Dedifferentiated amniotic fluid mesenchymal stem cell (primary cell): ENCODE measurements around the gene SCN10A.
A peak's percentile ranks its signal among the peaks of the same experiment; 100 is the strongest.

ENCODE experiments used
- DNase-seq: peaks from one replicate; pipeline ENCODE4 v3.0.0-alpha.2; 2016; ENCODE audit errors: extremely low spot score

The SCN10A gene

GRCh38 chr3:38773528-38773927 lies 42.5 kb downstream of the SCN10A start:
- DNase-seq = no peak

GRCh38 chr3:38763569-38763968 lies 52.4 kb downstream of the SCN10A start:
- DNase-seq = no peak

- DNase-seq = no peak
Measured at GRCh38 chr3:38758557-38758956, 57.5 kb downstream of the SCN10A start.

GRCh38 chr3:38757721-38758120 lies 58.3 kb downstream of the SCN10A start:
- DNase-seq = no peak

GRCh38 chr3:38756892-38757291 lies 59.1 kb downstream of the SCN10A start:
- DNase-seq = no peak

- no peak for DNase-seq
Measured at GRCh38 chr3:38755130-38755529, 60.9 kb downstream of the SCN10A start.

- DNase-seq = no peak
Measured at GRCh38 chr3:38746641-38747040, 69.4 kb downstream of the SCN10A start.

- DNase-seq = no peak
Measured at GRCh38 chr3:38743043-38743442, 73.0 kb downstream of the SCN10A start.

- no peak for DNase-seq
Measured at GRCh38 chr3:38742550-38742949, 73.5 kb downstream of the SCN10A start.

GRCh38 chr3:38740537-38740936 lies 75.5 kb downstream of the SCN10A start:
- DNase-seq = no peak

- DNase-seq = no peak
Measured at GRCh38 chr3:38739931-38740330, 76.1 kb downstream of the SCN10A start.

- DNase-seq = no peak
Measured at GRCh38 chr3:38739396-38739689, 76.7 kb downstream of the SCN10A start.

GRCh38 chr3:38738630-38739395 lies 77.2 kb downstream of the SCN10A start:
- no peak for DNase-seq

GRCh38 chr3:38731522-38731921 lies 84.5 kb downstream of the SCN10A start:
- DNase-seq = no peak

GRCh38 chr3:38730281-38730680 lies 85.7 kb downstream of the SCN10A start:
- DNase-seq = peak; percentile 22

GRCh38 chr3:38728008-38728407 lies 88.0 kb downstream of the SCN10A start:
- DNase-seq = no peak

- no peak for DNase-seq
Measured at GRCh38 chr3:38726751-38727150, 89.3 kb downstream of the SCN10A start.

- DNase-seq = no peak
Measured at GRCh38 chr3:38725726-38726419, 90.1 kb downstream of the SCN10A start.

GRCh38 chr3:38724392-38724736 lies 91.7 kb downstream of the SCN10A start:
- DNase-seq = no peak

GRCh38 chr3:38723569-38724391 lies 92.2 kb downstream of the SCN10A start:
- DNase-seq = no peak

GRCh38 chr3:38722781-38723568 lies 93.0 kb downstream of the SCN10A start:
- DNase-seq = no peak

GRCh38 chr3:38721207-38721772 lies 94.7 kb downstream of the SCN10A start:
- DNase-seq = no peak
